ENCODE results near the gene CFL2. TPM values are rescaled to one million over a fixed set of nuclear protein-coding genes. Genes with fewer than 3 reads are reported as not detected.
A peak's percentile ranks its signal among the peaks of the same experiment; 100 is the strongest.

CFL2 gene
- total and polyA plus RNA-seq, 2 of the 13 experiments (the other 11 are each of a cell fraction or from before 2014, with no cell fraction given) = 114 to 158 TPM

GRCh38 chr14:34714320-34715126 is at the start of gene CFL2 (continued):
- TF ChIP-seq ZNF136 (CRISPR knock-in tag; IDR thresholded peaks at IDR 0.05; ENCODE audit: low read depth) = 0 out of 2 replicates have a peak, but pooled peaks have one; percentile 35
- peak; percentile 91 for TF ChIP-seq ZNF441 (CRISPR knock-in tag; IDR thresholded peaks at IDR 0.05; ENCODE audit: borderline replicate concordance)
- TF ChIP-seq STAG1 (CRISPR knock-in tag; IDR thresholded peaks at IDR 0.05) = peak; percentile 6
- no peak; the same call in 1 of the 2 replicates for TF ChIP-seq DMTF1 (CRISPR knock-in tag; IDR thresholded peaks at IDR 0.05)
- no peak for TF ChIP-seq ZFP36 (IDR thresholded peaks at IDR 0.05; ENCODE audit: borderline replicate concordance, low read depth, low read length, partially characterized antibody)
- peak; percentile 98 for TF ChIP-seq KDM5B (CRISPR knock-in tag; IDR thresholded peaks at IDR 0.05; ENCODE audit: borderline replicate concordance)
- peak; percentile 79; the same call in 1 of the 2 replicates for TF ChIP-seq CERS6 (CRISPR knock-in tag; IDR thresholded peaks at IDR 0.05)
- peak; percentile 99 for TF ChIP-seq ZMAT3 (CRISPR knock-in tag; conservative IDR thresholded peaks at IDR 0.05)
- peak; percentile 76 for TF ChIP-seq IRF2 (CRISPR knock-in tag; IDR thresholded peaks at IDR 0.05)
- TF ChIP-seq RAD21 (CRISPR knock-in tag; IDR thresholded peaks at IDR 0.05) = peak; percentile 71
- peak; percentile 90; the same call in 1 of the 2 replicates for TF ChIP-seq ZNF639 (CRISPR knock-in tag; conservative IDR thresholded peaks at IDR 0.05)
- TF ChIP-seq ZNF253 (CRISPR knock-in tag; IDR thresholded peaks at IDR 0.05; ENCODE audit: borderline replicate concordance) = peak; percentile 79
- peak; percentile 98 for TF ChIP-seq ZNF230 (CRISPR knock-in tag; IDR thresholded peaks at IDR 0.05)
- TF ChIP-seq ZNF550 (CRISPR knock-in tag; IDR thresholded peaks at IDR 0.05; ENCODE audit: borderline replicate concordance) = no peak
- TF ChIP-seq DRAP1 (CRISPR knock-in tag; IDR thresholded peaks at IDR 0.05) = peak; percentile 61; the same call in 1 of the 2 replicates
- no peak for TF ChIP-seq SSRP1 (CRISPR knock-in tag; IDR thresholded peaks at IDR 0.05)
- peak; percentile 34; the same call in 1 of the 2 replicates for TF ChIP-seq NKX3-1 (CRISPR knock-in tag; IDR thresholded peaks at IDR 0.05)
- 0 out of 2 replicates have a peak, but pooled peaks have one; percentile 77 for TF ChIP-seq ESRRA (CRISPR knock-in tag; IDR thresholded peaks at IDR 0.05; ENCODE audit: low read depth)
- TF ChIP-seq ZNF207 (IDR thresholded peaks at IDR 0.05; ENCODE audit: borderline replicate concordance) = no peak
- peak; percentile 88 for TF ChIP-seq ZNF710 (CRISPR knock-in tag; IDR thresholded peaks at IDR 0.05; ENCODE audit: borderline replicate concordance)
- TF ChIP-seq KLF15 (CRISPR knock-in tag; IDR thresholded peaks at IDR 0.05; ENCODE audit: borderline replicate concordance) = peak; percentile 93; the same call in 1 of the 2 replicates
- TF ChIP-seq TSC22D2 (CRISPR knock-in tag; IDR thresholded peaks at IDR 0.05; ENCODE audit: borderline replicate concordance) = peak; percentile 78; the same call in 1 of the 2 replicates

All from HepG2 (cell line).